Cardiac fibroblast (primary cell): ENCODE data around the gene CARD14.

Experiments
- DNase-seq, 2 donors: peaks; one replicate each; pipeline versions ENCODE4 v3.0.0 to v3.0.0-alpha.2; 2010; ENCODE audit warnings: low read depth in 2 of 2
- H3K4me3 ChIP-seq, 2 donors: replicated peaks in 1 of 2; 1 replicate in 1 of 2; 2 replicates in 1 of 2; pipeline ENCODE4 v1.5.1; 2011; ENCODE audit warnings: low read depth in 2 of 2, low read length in 2 of 2, mild to moderate bottlenecking in 2 of 2, moderate library complexity in 1 of 2
- TF ChIP-seq, protein P1 (sequence below): IDR thresholded peaks from one replicate; pipeline ENCODE4 v1.5.1; 2011; ENCODE audit warnings: low read depth, mild to moderate bottlenecking, low read length, inconsistent platforms

The CARD14 gene

DNA sequence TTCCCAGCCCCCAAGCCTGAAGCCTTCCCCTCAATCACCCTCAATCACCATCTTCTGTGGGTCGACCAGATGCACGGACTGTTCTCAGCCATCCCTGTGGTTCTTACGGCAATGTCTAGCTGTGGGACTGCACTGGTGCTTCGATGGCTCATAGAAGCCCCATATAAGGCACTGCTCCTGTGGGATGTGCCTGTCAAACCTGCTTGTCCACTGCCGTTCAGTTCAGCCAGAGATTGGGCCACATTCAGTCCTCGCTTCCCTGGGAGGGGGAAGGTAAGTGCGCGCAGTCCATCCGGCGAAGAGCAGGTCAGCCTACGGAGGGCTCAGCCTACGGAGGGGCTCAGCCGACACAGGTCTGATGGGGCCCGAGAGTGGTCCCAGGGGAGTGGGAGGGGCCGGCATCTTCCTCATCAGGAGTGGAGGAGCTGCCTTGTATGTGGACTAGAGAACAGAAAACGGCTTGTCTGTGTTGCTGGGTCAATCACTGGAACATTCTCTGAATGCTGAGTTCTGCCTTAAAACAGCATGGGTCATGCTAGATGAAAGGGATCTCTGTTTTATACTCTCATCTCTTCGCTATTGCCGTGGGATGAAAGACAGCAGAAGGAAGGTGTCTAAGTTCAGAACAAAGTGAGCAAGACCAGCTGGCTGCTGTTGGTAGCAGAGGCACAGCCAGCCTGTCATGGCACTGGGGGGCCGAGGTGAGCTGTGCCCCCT, at the start of gene CARD14:
Gene CARD14, plus strand, starts transcription at position 247 of the 717 bp plus-strand sequence. CDS start 11,409 bp downstream, outside the sequence.
- H3K4me3 ChIP-seq, result no peak within 1 kb of the TSS
- TF ChIP-seq, protein P1, sequence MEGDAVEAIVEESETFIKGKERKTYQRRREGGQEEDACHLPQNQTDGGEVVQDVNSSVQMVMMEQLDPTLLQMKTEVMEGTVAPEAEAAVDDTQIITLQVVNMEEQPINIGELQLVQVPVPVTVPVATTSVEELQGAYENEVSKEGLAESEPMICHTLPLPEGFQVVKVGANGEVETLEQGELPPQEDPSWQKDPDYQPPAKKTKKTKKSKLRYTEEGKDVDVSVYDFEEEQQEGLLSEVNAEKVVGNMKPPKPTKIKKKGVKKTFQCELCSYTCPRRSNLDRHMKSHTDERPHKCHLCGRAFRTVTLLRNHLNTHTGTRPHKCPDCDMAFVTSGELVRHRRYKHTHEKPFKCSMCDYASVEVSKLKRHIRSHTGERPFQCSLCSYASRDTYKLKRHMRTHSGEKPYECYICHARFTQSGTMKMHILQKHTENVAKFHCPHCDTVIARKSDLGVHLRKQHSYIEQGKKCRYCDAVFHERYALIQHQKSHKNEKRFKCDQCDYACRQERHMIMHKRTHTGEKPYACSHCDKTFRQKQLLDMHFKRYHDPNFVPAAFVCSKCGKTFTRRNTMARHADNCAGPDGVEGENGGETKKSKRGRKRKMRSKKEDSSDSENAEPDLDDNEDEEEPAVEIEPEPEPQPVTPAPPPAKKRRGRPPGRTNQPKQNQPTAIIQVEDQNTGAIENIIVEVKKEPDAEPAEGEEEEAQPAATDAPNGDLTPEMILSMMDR, result no peak
- no peak for DNase-seq

DNA sequence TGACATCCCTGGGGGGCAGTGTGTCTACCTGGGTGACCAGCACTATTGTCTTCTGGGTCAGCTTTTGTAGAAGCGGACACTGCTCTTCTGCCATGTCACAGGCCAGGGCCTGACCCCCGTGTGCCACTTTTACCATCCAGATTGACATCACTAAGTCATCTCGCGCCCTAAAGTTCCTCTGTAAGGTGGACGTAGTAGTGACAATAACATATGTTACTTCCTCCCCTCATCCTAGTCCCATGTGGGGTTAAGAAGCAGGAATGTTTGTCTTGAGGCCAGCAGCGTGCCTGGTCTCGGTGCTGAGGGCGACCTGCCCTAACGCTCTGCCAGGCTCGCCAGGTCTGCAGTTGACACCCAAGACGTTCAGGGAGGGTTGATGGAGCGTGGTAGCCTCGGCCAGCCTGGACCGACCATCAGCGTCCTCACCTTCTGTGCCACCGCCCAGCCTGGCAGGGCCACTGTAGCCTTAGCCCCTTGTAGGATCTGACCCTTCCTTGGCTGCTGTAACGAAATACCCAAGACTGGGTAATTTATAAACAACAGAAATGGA, 47.7 kb upstream of the CARD14 start:
- DNase-seq, result no peak
- H3K4me3 ChIP-seq, result no peak overlapping the region
- TF ChIP-seq, protein P1, result no peak

DNA sequence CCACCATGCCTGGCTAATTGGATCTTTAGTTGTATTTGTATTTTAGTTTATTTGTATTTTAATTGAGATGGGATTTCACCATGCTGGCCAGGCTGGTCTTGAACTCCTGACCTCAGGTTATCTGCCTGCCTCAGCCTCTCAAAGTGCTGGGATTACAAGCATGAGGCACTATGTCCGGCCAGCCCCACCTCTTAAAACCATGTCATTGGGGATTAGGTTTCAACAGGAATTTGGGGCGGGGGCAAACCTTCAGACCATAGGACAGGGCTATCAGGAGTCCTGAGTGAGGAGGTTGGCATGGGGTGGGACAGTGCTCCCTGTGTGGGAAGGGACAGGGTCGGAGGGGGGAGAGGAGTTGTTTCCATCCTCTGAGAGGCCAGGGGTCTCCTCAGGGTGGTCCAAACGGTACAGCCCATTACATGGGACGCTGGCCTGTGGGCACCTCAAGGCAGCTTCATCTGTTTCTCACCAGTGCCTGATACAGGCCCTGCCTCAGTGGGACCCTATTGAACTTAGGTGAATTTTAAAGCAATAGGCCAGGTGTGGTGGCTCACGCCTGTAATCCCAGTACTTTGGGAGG, 46.8 kb upstream of the CARD14 start:
- DNase-seq, result no peak
- TF ChIP-seq, protein P1, result no peak
- no peak overlapping the region for H3K4me3 ChIP-seq

DNA sequence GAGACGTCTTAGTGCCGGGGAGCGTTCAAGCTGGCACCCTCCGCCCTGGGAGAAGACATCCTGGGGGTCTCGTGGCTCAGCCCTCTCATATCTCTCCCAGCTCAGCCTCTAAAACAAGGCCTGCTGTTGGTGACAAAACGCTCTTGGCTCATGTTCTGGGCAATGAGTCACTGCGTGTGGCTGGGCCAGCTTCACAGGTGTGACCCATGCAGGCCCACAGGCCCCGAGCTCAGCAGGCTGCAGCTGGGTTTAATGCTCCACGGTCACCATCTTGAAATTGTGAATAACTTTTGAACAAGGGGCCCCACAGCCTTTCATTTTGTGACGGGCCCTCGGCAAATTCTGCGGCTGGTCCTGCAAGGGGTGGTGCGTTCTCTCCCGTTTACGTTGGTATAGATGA, 46.0 kb upstream of the CARD14 start:
- H3K4me3 ChIP-seq, result no peak overlapping the region
- DNase-seq, result peak; percentile 11 to 76
- TF ChIP-seq, protein P1, result no peak

DNA sequence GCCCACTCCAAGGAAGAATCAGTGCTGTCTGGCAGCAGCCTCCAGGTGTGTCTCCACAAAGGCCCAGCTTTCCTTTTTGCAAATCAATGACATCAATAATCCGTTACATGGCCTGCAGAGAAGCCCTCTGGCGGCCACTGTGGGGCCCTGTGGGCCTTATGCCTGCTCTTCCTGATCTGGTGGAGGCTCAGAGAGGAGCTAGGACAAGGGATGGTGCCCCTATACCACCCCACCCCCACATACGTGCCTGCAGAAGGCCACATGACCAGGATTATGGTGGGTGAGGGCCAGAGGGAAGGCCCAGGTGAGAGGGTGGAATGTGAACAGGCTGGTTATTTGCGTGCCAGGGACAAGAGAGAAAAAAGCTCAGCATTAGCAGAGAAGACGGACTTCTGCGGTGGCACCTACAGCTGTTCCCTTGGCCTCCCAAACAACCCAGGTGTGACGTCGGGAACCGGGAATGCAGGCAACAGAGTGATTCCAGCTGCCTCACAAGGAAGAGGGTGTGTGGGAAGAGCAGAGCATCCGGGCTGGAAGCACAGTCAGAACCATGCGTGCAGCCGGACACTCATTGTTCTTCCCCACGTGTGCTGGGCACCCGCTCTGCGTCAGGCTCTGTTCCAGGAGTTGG, 45.4 kb upstream of the CARD14 start:
- H3K4me3 ChIP-seq, result no peak overlapping the region
- TF ChIP-seq, protein P1, result peak; percentile 55
- peak; percentile 68 to 91 for DNase-seq

DNA sequence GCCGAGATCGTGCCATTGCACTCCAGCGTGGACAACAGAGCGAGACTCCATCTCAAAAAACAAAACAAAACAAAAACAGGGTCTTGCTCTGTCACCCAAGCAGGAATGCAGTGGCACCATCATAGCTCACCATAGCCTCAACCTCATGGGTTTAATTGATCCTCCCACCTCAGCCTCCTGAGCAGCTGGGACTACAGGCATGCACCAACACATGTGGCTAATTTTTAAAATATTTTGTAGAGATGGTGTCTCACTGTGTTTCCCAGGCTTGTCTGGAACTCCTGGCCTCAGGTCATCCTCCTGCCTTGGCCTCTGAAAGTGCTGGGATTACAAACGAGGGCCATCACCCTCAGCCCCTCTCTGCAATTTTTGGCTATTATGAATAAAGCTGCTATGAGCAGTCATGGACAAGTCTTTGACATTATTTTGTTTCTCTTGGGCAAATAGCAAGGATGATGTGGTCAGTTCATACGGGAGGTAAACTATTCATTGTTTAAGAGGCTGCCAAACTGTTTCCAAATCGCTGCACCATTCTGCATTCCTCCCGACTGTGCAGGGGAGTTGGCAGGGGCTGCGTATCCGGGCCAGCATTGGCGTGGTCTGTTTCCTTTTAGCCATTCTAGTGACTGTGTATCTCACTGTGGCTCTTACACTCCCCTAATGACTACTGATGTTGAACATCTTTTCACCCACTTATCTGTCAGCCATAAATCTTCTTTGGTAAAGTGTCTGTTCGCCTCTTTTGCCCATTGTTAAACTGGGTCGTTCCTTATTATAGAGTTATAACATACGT, 44.0 kb upstream of the CARD14 start:
- peak; percentile 89 for DNase-seq
- H3K4me3 ChIP-seq, result no peak overlapping the region
- TF ChIP-seq, protein P1, result no peak
